DMS153 treated with DMSO at 0.1 percent for 48 hours (cell line): ENCODE measurements around the gene PARP16.

Experiments used
- DNase-seq: peaks from one replicate; lab custom pipeline; 2025; ENCODE audit not compliant: unreplicated experiment; lab: John Stamatoyannopoulos, UW

Gene PARP16

DNA sequence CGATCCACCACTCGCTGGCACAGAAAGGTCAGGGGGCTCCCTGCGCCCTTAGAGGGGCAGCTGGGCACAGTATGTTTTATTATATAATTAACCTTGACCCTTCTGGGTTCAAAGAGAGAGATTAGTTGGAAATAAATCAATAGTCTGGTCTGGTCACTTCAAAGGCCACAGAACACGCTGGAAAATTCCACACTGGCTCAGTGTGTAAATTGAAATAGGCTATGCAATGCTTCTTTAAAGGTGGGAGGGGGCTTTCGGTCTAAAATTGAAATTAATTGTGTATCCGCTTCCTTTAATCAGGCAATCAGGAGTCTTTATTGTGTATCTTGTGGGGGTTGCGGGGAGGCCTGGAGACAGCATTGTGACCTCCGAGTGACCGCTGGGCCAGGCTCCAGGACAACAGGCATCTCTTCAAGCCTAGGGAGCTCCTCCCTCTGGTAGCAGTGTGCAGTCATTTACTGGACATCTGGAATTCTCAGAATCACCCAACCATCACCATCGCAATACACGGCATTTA, 25.8 kb upstream of the PARP16 start:
- no peak for DNase-seq

DNA sequence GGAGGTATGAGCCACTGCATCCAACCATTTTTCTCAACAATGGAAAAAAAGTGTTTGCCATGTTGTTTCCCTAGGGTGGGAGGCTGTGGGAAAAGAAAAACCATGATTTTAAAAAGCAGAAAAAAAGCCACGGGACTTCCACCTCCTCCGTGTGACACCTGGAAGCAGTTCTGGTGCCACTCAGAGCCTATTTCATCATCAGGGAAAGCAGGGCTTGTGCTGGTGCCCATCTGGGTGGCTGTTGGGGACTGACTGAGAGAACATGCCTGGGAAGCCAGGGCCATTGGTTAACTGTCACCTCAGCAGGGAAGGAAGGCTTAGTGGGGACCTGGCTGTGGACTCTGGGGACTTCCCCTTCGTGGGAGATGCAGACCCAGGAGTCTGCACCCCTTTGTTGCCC, 25.1 kb upstream of the PARP16 start:
- no peak for DNase-seq

DNA sequence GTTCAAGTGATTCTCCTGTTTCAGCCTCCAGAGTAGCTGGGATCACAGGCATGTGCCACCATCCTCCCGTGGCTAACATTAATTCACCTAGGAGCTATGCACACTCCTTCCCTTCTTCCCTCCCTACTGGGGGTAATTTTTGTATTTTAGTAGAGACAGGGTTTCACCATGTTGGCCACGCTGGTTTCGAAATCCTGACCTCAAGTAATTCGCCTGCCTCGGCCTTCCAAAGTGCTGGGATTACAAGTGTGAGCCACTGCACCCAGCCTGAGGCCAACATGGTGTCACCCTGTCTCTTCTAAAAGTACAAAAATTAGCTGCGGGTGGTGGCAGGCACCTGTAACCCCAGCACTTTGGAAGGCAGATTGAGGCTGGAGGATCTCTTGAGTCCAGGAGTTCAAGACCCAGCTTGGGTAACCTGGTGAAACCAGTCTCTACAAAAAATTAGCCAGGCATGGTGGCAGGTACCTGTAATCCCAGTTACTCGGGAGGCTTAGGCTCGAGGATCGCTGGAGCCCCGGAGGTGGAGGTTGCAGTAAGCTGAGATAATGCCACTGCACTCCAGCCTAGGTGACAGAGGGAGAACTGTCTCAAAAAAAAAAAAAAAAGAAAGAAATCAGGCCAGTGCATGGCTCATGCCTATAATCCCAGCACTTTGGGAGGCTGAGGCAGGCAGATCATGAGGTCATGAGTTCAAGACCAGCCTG, 23.9 kb upstream of the PARP16 start:
- DNase-seq, result no peak

DNA sequence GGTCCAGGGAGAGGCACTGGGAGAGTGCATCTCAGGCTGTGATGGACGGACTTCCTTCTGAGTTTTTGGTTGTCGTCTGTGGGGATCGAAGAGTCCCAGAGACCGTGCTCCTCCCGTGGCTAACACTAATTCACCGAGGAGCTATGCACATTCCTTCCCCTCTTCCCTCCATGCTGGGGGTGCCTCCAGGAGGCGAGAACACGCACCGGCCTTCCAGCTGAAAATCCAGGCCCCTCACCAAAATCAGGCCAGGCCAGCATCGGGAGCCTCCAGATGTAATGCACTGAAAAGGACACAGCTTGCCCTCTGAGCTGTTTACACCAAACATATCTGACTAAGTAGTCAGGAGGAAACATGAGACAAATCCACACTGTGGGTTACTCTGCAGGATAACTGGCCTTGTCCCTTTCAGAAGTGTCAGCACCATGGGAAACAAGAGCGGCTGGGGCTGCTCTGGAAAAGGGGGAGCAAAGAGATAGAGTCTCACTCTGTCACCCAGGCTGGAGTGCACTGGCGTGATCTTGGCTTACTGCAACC, 23.3 kb upstream of the PARP16 start:
- no peak for DNase-seq

DNA sequence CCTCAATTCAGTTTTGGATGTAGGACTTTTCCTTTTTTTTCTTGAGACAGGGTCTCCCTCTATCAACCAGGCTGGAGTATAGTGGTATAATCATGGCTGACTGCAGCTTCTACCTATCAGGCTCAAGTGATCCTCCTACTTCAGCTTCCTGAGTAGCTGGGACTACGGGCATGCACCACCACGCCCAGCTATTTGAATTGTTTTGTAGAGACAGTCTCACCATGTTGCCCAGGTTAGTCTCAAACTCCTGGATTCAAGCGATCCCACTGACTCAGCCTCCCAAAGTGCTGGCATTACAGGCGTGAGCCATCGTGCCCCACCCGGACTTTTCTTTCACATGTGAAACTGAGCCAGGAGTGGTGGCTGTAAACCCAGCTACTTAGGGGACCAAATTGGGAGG, 21.3 kb upstream of the PARP16 start:
- no peak for DNase-seq

DNA sequence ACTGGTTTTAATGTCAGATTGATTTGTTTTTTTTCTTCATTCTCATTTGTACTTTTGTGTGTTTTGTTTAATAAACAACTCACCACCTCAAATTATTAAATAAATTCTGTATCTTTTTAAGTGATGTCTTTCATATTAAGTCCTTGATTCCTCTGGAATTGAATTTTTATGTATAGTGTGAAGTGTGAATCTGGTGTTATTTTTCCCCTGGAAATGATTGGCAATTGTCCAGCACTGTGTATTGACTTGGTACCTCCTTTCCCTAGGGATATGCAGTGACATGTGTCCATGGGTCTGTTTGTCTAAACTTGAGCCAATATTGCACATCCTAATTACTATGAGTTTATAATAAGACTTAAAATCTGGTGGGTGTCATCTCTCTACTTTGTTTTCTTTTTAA, 19.9 kb upstream of the PARP16 start:
- DNase-seq, result no peak

DNA sequence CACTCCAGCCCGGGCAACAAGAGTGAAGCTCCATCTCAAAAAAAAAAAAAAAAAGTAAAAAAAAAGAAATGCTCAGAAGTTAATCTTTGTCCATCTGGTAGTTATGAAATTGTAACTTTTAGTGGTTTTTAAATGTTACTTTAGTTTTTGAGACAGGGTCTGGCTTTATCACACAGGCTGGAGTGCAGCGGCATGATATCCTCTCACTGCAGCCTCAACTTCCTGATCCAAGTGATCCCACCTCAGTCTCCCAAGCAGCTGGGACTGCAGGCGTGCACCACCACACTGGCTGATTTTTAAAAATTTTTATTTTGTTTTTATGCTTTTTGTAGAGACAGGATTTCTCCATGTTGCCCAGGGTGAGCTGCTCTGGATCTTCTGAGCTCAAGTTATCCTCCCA, 19.1 kb upstream of the PARP16 start:
- DNase-seq, result no peak

DNA sequence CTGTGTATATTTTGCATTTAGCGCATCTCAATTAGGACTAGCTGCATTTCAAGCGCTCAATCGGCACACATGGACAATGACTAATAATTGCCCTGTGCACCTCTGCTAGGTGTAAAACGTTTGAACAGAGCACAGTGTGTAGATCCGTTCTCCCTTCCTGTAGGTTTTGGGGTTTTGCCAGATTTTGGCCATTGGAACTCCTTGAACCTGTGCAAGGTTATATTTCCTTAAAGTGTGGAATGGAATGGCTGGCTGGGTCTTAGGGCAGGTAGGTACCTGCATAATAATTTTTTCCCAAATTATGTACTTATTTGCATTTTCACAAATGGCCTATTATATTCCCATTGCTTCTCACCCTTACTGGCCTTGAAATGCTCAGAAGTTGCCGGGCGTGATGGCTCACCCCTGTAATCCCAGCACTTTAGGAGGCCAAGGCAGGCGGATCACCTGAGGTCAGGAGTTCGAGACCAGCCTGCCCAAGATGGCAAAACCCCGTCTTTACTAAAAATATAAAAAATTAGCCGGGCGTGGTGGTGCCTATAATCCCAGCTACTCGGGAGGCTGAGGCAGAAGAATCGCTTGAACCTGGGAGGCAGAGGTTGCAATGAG, 18.6 kb upstream of the PARP16 start:
- DNase-seq, result no peak

DNA sequence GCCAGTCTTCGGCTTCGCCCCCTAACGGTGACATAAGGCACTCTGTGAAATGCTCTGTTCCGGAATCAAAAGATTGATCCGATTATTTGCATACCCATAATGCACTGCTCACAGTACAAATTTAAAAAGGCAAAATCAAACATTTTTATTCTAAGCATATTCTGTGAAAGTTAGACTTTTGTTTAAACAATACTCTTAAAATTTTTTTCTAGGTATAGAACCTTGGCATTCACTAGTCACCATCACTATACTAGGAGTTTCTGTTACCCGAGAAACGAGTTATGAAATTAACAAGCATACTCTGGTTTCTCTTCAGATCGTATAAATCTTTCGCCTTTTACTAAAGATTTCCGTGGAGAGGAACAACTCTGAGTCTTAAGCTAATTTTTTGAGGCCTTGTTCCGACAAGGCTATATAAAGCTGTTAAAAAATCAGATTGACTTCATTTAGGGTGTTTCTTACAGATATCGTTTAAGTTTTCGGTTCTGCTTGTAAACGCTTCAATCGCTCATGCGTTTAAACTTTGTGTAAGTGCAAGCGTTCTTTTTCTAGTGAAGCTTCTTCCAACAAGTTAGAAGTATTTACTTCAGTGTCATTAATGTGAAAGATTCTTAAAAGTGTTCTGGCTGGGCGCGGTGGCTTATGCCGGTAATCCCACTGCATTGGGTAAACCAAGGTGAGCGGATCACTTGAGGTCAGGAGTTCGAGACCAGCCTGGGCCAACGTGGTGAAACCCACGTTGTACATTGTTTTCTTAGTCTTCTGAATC, 17.9 kb upstream of the PARP16 start, which contains the start of gene RNU5B-1:
TSS of gene RNU5B-1 (plus strand) at position 297 of the 769 bp plus-strand sequence.
- DNase-seq, result peak; percentile 71

DNA sequence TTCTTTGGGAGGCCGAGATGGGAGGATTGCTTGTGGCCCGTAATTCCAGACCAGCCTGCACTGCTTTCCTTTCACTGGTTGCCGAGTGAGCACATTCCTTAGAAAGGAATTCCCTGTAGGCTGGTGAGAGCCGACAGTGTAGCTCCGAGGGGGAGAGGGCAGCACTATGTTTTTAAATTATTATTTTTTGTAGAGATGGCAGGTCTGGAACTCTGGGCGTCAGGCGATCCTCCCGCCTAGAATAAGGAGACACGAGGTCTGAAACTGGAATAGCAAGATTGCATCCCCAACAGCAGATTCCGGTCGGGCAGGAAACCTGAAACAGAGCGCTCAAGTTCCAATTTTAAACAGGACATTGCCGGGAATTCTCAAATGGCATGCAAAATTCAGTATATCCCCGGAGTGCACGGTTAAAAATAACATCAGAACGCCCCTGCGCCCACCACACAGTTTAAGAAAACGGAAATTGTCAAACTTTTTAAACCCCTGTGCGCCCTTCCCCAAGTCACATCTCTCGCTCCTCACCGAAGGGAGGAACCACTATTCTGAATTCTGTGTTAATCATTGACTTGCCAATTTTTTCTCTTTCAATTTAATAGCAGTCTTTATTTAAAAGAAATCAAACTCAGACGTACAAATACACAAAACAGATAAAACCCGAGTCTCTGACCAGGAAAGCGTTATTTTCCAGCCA, 17.2 kb upstream of the PARP16 start:
- no peak for DNase-seq

DNA sequence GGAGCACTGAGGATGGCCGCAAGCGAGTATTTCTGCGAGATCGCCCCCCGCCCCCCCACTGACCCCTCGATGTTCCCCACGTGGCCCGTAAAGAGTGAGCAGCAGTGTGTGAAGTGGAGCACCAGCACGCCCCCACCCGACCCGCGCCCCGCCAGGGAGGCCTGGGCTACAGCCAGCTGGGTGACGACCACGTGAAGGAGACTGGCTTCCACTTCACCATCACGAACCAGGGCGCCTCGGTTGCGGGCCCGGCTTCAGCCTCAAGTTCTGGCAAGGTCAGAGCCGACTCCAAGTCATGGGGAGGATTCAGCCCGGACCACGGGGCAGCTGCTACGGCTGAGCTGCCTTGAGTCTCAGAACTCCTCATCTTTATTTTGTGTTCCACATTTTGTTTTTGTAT, 15.4 kb upstream of the PARP16 start:
- no peak for DNase-seq

DNA sequence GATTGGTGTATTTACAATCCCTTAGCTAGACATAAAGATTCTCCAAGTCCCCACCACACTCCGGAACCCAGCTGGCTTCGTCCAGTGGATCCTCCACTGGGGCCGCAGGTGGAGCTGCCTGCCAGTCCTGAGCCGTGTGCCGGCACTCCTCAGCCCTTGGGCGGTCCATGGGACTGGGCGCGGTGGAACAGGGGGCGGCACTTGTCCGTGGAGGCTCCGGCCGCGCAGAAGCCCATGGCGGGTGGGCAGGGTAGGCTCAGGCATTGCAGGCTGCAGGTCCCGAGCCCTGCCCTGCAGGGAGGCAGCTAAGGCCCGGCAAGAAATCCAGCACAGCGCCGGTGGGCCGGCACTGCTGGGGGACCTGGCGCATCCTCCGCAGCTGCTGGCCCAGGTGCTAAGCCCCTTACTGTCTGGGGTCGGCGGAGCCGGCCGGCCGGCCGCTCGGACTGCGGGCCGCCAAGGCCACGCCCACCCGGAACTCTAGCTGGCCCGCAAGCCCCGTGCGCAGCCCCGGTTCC, 14.3 kb upstream of the PARP16 start:
- no peak for DNase-seq

DNA sequence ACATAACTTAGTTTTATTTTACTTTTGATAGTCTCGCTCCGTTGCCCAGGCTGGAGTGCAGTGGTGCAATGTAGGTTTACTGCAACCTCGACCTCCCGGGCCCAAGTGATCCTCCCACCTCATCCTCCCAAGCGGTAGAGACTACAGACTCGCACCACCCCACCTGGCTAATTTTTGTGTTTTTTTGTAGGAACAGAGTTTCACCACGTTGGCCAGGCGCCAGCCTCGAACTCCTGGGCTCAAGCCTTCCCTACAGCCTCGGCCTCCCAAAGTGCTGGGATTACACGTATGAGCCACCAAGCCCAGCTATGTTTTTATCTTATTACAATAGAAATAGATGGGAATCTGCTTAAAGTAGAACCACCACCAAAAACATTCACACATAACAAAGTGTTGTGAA, 12.0 kb upstream of the PARP16 start:
- no peak for DNase-seq

DNA sequence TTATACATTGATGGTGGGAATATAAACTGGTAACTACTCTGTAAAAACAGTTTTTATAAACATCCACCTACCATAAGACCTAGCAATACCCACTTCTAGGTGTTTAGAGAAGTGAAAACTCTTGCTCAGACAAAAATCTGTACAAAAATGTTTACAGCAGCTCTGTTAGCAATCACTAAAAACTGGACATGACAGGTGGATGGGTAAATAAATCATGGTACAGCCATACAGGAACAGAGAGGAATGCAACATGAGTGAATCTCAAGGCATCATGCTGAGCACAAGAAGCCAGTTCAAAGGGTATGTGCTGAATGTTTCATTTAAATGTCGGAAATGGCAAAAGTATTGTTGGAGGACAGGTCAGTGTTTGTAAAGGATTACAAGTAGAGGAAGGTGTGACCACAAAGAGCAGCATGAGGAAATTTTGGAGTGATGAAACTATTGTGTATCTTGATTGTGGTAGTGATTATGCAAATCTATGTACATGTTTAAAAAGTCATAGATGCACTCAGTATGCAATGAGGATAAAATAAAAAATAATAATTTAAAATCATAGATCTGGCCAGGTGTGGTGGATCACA, 6.3 kb upstream of the PARP16 start:
- no peak for DNase-seq

DNA sequence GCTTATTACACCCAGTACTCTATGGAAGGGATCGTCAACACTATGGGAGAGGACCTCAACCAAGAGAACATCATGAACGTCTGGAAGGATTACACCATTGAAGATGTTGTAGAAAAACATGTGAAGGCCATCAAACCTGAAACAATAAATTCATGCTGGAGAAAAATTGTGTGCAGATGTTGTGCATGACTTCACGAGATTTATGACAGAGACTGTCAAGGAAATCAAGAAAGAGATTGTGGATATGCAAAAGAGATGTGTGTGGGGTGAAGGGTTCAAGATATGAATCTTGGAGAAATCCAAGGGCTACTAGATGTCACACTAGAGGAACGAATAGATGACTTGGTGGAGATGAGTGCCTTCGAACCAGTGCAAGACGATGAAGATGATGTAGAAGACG, 3.5 kb upstream of the PARP16 start:
- DNase-seq, result no peak

DNA sequence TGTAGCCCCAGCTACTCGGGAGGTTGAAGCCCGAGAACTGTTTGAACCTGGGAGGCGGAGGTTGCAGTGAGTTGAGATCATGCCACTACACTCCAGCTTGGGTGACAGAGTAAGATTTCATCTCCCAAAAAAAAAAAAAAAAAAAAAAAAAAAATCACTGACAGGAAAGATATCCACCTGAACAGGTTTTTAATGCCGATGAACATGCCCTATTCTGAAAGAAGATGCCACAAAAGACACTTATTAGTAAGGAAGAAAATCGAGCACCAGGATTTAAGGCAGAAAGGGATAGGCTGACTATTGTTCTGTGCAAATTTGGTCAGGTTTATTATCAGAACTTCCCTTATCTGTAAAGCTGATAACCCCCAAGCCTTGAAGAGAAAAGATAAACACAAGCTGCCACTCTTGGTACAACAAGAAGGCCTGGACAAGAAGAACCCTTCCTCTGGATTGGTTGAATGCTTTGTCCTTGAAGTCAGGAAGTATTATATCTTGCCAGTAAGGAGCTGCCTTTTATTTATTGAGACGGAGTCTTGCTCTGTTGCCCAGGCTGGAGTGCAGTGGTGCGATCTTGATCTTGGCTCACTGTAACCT, 2.7 kb upstream of the PARP16 start:
- DNase-seq, result no peak

DNA sequence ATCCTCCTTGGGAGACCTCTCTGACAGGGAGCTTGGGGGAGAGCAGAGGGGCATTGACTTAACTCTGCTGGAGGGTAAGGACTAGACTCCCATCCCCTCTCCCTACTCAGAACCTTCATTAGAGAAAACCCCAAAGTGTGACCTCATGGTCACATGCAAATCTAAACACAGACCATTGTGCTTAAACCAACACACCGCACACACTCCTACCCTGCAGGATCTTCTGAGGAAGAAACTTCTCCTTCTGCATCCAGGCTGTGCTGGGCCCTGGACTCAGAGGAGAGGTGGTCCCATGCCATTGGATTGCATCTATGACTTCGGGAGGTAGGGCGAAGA, 805 bp upstream of the PARP16 start:
- no peak for DNase-seq

DNA sequence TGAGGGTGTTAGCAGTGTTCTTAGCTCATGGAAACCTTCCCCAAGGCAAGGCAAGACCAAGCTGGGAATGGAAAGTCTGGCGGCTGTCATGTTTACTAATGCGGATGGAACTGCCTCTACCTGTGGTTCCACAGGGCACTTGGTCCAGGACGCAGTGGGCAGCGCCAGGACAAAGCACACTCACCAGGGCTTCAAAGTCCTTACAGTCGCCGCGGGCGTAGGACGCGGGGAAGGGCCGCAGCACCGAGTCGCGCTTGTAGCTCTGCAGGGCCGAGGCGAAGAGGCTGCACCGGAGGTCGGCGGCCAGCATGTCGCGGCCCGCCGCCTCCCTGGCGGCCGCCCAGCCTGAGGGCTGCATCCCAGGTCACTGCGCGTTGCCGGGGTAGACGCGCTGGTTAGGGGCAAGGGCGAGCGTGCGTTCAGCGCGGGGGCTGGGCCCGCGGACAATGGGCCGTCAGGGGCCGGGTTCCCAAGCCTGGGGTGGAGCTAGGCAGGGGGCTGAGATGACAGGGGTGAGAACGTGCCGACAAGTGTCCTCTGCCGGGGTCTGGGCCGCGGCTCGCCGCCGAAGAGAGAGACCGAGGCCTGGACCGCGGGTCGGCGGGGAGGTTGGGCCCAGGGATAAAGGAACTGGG, 497 bp downstream of the PARP16 start:
- no peak for DNase-seq

DNA sequence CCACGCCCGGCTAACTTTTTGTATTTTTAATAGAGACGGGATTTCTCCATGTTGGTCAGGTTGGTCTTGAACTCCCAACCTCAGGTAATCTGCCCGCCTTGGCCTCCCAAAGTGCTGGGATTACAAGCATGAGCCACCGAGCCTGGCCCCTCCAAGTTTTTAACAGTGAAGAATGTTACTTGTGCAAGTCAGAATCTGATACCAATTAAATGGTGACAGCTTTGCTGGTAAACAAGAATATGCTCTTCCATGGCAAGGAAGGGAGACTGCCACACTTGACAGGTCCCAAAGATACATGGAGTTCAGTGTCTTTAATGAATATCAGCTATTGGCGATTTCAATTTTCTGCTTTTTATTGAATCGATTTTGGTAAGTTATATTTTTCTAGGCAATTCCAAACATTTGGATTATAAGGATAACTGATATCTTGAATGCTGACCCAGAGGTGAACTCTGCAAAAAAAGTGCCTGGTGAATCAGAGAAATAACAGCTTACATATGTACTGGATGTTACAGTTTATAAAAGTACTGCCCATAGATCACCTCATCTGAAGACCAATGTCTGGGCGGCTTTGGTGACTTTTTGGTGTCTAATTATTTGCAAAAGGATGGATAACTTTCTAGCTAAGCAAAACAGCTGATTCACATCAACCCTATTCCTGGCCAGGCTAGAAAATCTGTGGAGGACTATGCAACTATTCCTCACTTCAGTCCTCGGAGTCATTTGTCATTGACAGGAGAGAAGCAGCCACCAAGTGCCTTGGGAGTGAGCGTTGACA, 1.2 kb downstream of the PARP16 start:
- DNase-seq, result no peak
